IMR-90 (cell line): ENCODE measurements around the gene EDIL3.

ENCODE experiments used
- BHLHE40 ChIP-seq: fragments of 150-350 bp; IDR thresholded peaks from 2 replicates; pipeline ENCODE4 v1.6.1; 2016; ENCODE audit warnings: mild to moderate bottlenecking, low read depth, low read length
- CEBPB ChIP-seq: IDR thresholded peaks from 2 replicates; pipeline ENCODE4 v1.6.1; 2012; ENCODE audit warnings: low read depth, low read length, improper control_type of control experiment
- MXI1 ChIP-seq: IDR thresholded peaks from 2 replicates; pipeline ENCODE4 v1.6.1; 2012; ENCODE audit warnings: low read depth, mild to moderate bottlenecking, low read length, moderate library complexity, borderline replicate concordance
- POLR2A ChIP-seq: IDR thresholded peaks from 2 replicates; pipeline ENCODE4 v1.6.1; 2012; ENCODE audit warnings: mild to moderate bottlenecking, low read depth, low read length
- RAD21 ChIP-seq: IDR thresholded peaks from 2 replicates; pipeline ENCODE4 v1.6.1; 2012; ENCODE audit warnings: low read length, improper control_type of control experiment
- RCOR1 ChIP-seq: IDR thresholded peaks from 2 replicates; pipeline ENCODE4 v1.6.1; 2012; ENCODE audit warnings: mild to moderate bottlenecking, low read length, improper control_type of control experiment; ENCODE audit not compliant: insufficient replicate concordance
- RFX5 ChIP-seq: IDR thresholded peaks from 2 replicates; pipeline ENCODE4 v1.8.0; 2012; ENCODE audit warnings: low read depth, mild to moderate bottlenecking, low read length, moderate library complexity
- TF ChIP-seq, protein P1 (sequence below): conservative IDR thresholded peaks from 2 replicates; pipeline ENCODE4 v1.5.1; 2012; ENCODE audit warnings: mild to moderate bottlenecking, low read depth, low read length, improper control_type of control experiment
- TF ChIP-seq, protein P2 (sequence below): fragments of 150-350 bp; IDR thresholded peaks from 2 replicates; pipeline ENCODE4 v1.6.1; 2017; ENCODE audit warnings: mild to moderate bottlenecking, antibody characterized with exemption, low read length, low read depth
- TF ChIP-seq, protein P3 (sequence below): fragments of 150-350 bp; IDR thresholded peaks from 2 replicates; pipeline ENCODE4 v1.6.1; 2016; ENCODE audit warnings: low read depth, mild to moderate bottlenecking, low read length, moderate library complexity, borderline replicate concordance

DNA sequence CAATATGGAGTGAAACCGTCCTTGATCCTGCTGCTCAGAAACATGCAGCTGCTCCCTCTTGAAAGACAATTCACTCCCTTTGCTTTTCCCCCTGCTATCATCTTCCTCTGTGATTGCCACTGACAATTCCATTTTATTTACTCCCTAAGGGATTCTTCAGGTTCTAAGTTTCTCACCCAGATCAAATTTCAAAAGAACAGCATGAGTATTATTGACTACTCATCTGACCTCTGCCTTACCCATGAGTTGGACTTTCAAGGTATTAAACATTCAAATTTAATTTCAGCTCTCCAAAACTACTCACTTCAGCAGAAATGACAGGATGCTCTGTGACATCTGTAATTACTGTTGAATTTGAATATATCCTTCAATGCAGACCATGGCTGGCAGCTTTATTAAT is 427.5 kb downstream of the EDIL3 start:
- TF ChIP-seq, protein P1, sequence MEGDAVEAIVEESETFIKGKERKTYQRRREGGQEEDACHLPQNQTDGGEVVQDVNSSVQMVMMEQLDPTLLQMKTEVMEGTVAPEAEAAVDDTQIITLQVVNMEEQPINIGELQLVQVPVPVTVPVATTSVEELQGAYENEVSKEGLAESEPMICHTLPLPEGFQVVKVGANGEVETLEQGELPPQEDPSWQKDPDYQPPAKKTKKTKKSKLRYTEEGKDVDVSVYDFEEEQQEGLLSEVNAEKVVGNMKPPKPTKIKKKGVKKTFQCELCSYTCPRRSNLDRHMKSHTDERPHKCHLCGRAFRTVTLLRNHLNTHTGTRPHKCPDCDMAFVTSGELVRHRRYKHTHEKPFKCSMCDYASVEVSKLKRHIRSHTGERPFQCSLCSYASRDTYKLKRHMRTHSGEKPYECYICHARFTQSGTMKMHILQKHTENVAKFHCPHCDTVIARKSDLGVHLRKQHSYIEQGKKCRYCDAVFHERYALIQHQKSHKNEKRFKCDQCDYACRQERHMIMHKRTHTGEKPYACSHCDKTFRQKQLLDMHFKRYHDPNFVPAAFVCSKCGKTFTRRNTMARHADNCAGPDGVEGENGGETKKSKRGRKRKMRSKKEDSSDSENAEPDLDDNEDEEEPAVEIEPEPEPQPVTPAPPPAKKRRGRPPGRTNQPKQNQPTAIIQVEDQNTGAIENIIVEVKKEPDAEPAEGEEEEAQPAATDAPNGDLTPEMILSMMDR, result no peak
- TF ChIP-seq, protein P2, sequence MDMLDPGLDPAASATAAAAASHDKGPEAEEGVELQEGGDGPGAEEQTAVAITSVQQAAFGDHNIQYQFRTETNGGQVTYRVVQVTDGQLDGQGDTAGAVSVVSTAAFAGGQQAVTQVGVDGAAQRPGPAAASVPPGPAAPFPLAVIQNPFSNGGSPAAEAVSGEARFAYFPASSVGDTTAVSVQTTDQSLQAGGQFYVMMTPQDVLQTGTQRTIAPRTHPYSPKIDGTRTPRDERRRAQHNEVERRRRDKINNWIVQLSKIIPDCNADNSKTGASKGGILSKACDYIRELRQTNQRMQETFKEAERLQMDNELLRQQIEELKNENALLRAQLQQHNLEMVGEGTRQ, result no peak
- no peak for TF ChIP-seq POLR2A
- no peak for TF ChIP-seq RFX5
- no peak for TF ChIP-seq BHLHE40
- TF ChIP-seq RCOR1, result no peak
- no peak for TF ChIP-seq RAD21
- TF ChIP-seq, protein P3, sequence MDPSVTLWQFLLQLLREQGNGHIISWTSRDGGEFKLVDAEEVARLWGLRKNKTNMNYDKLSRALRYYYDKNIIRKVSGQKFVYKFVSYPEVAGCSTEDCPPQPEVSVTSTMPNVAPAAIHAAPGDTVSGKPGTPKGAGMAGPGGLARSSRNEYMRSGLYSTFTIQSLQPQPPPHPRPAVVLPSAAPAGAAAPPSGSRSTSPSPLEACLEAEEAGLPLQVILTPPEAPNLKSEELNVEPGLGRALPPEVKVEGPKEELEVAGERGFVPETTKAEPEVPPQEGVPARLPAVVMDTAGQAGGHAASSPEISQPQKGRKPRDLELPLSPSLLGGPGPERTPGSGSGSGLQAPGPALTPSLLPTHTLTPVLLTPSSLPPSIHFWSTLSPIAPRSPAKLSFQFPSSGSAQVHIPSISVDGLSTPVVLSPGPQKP, result no peak
- no peak for TF ChIP-seq CEBPB
- no peak for TF ChIP-seq MXI1
